ENCODE results near the gene ZNF19. TPM values are rescaled to one million over a fixed set of nuclear protein-coding genes. Genes with fewer than 3 reads are reported as not detected.

ZNF19 gene
- total RNA-seq, 1 donor from 2014 or later = not detected

DNA sequence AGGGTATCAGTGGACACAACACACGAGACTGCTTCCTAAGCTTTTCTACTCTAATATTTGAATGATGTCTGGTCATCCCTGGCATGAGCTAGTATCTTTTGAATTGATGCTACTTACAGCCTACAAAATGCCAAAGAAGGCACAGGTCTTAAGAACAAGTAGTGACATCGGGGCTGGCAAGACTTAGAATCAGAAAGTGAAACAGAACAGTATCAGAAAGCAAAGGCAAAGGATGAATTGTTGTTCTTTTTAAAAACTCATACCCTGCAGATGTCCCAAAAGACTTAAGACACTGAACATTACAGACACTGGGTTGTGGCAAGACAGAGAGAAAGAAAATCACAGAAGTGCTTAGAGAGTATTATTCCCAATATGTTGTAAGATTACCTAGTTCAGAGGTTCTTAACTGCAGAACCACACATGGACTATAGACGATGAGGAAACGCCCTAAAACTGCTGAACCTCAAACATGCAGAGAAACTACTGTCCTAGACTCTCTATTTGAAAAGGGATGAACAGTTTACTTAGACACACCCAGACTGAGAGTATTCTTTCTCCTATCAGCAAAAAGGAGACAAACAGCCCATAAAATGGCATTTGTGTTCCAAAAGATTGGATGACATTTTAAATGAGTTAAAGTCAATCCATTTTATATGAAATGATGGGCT, 12.5 kb downstream of the ZNF19 start:
- intact Hi-C loops (cut with DNase I) = no loop called here
- H3K9me3 ChIP-seq = no peaks in the 10 kb centered on the region
- H3K4me3 ChIP-seq = no peak overlapping the region
- TF ChIP-seq, protein P1, sequence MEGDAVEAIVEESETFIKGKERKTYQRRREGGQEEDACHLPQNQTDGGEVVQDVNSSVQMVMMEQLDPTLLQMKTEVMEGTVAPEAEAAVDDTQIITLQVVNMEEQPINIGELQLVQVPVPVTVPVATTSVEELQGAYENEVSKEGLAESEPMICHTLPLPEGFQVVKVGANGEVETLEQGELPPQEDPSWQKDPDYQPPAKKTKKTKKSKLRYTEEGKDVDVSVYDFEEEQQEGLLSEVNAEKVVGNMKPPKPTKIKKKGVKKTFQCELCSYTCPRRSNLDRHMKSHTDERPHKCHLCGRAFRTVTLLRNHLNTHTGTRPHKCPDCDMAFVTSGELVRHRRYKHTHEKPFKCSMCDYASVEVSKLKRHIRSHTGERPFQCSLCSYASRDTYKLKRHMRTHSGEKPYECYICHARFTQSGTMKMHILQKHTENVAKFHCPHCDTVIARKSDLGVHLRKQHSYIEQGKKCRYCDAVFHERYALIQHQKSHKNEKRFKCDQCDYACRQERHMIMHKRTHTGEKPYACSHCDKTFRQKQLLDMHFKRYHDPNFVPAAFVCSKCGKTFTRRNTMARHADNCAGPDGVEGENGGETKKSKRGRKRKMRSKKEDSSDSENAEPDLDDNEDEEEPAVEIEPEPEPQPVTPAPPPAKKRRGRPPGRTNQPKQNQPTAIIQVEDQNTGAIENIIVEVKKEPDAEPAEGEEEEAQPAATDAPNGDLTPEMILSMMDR (IDR thresholded peaks at IDR 0.05) = no peak
- peaks cover 27 to 45% of the 10 kb centered on the region in 2 donors for H3K36me3 ChIP-seq
- no peaks in the 10 kb centered on the region for H3K4me1 ChIP-seq
- no peaks in the 10 kb centered on the region for H3K27me3 ChIP-seq
- H3K27ac ChIP-seq = no peak overlapping the region
- DNase-seq (ENCODE audit: low spot score in 2 of 2) = no peak

DNA sequence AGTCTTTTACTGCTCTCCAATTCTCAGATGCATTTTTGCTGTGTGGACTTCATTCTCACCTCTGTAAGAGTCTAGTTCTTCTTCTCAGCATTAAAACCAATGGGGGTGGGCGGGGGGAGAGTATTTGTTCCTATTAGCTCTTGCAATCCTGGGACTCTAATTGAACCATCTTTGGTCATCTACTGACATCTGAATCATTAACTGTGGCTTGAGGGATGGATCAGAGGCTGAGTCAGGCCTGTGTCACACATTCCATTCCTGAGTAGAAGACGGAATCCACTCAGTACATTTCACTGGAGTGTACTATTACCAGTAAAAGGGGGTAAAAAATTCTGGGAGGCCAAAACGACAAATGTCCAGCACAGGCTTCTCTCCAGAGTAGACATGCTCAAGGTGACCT, 14.3 kb downstream of the ZNF19 start:
- Histone ChIP-seq H3K9me3 (no peaks in the 10 kb centered on the region), H3K36me3 (peaks cover 27 to 45% of the 10 kb centered on the region in 2 donors), H3K27ac (no peak overlapping the region), H3K4me3 (no peak overlapping the region), H3K4me1 (no peaks in the 10 kb centered on the region), H3K27me3 (no peaks in the 10 kb centered on the region)
- no peak for DNase-seq (ENCODE audit: low spot score in 2 of 2)
- TF ChIP-seq, protein P1 (IDR thresholded peaks at IDR 0.05) = no peak
- intact Hi-C loops (cut with DNase I) = no loop called here

DNA sequence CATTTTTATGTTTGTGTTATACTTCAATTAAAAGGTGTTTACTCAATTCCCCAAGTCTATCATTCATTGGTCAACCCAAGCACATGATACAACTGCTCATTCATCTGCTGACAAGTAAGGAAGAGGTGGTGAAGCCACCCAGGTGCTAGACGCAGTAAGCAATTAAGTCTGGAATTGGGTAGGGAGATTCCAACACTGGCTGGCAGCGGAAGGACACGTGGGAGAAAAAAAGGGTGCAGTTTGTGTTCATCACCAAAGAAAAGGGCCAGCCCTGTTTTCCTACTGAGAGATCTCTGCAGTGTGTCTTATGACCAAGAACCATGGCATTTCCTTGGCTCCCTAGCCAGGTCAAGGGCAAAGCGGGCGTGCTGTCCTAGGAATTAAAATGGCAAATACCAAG, 15.2 kb downstream of the ZNF19 start:
- H3K4me1 ChIP-seq = no peaks in the 10 kb centered on the region
- H3K27me3 ChIP-seq = no peaks in the 10 kb centered on the region
- H3K4me3 ChIP-seq = no peak overlapping the region
- intact Hi-C loops (cut with DNase I) = no loop called here
- no peak overlapping the region for H3K27ac ChIP-seq
- TF ChIP-seq, protein P1 (IDR thresholded peaks at IDR 0.05) = no peak
- peaks cover 27 to 45% of the 10 kb centered on the region in 2 donors for H3K36me3 ChIP-seq
- H3K9me3 ChIP-seq = no peaks in the 10 kb centered on the region
- no peak for DNase-seq (ENCODE audit: low spot score in 2 of 2)

- Histone ChIP-seq H3K4me3 (no peak overlapping the region), H3K36me3 (peaks cover 22 to 36% of the 10 kb centered on the region in 2 donors), H3K27me3 (no peaks in the 10 kb centered on the region), H3K9me3 (no peaks in the 10 kb centered on the region), H3K27ac (no peak overlapping the region), H3K4me1 (no peaks in the 10 kb centered on the region)
- DNase-seq (ENCODE audit: low spot score in 2 of 2) = no peak
- intact Hi-C loops (cut with DNase I) = no loop called here
- TF ChIP-seq, protein P1 (IDR thresholded peaks at IDR 0.05) = no peak
These were observed 16.2 kb downstream of the ZNF19 start for GRCh38 chr16:71472931-71473330.

- Histone ChIP-seq H3K4me1 (no peaks in the 10 kb centered on the region), H3K27ac (no peak overlapping the region), H3K9me3 (no peaks in the 10 kb centered on the region), H3K4me3 (no peak overlapping the region), H3K36me3 (peaks cover 13 to 27% of the 10 kb centered on the region in 2 donors), H3K27me3 (no peaks in the 10 kb centered on the region)
- no peak for DNase-seq (ENCODE audit: low spot score in 2 of 2)
- TF ChIP-seq, protein P1 (IDR thresholded peaks at IDR 0.05) = no peak
- intact Hi-C loops (cut with DNase I) = no loop called here
These were observed 17.1 kb downstream of the ZNF19 start for GRCh38 chr16:71472051-71472450.
